Tibial nerve (tissue), 4 donors: ENCODE measurements around the gene LRG1.

Experiments
- CTCF ChIP-seq, 5 experiments: fragments of 200-600 bp in 3 of 5; fragments of 450-650 bp in 2 of 5; sonication (generic) in 3 of 5; IDR thresholded peaks; one replicate each; pipeline ENCODE4 v1.5.1; 2016 to 2019; ENCODE audit warnings: antibody characterized with exemption in 5 of 5, mild to moderate bottlenecking in 3 of 5, moderate library complexity in 2 of 5
- EP300 ChIP-seq, 2 donors: sonication (generic); formaldehyde crosslinking; IDR thresholded peaks; one replicate each; pipeline ENCODE4 v1.6.1; 2017; ENCODE audit warnings: antibody characterized with exemption in 2 of 2, mild to moderate bottlenecking in 1 of 2

- TF ChIP-seq EP300 (IDR thresholded peaks at IDR 0.05) (no peak), CTCF (IDR thresholded peaks at IDR 0.05) (no peak)
These were observed 40.0 kb downstream of the LRG1 start for GRCh38 chr19:4499855-4500254.
